Measurements from ENCODE around the gene UBE2L6. TPM values are rescaled to one million over a fixed set of nuclear protein-coding genes. Genes with fewer than 3 reads are reported as not detected.

UBE2L6 gene
- total and polyA plus RNA-seq, 4 donors, result 18.6 to 97.2 (median 65.1) TPM

DNA sequence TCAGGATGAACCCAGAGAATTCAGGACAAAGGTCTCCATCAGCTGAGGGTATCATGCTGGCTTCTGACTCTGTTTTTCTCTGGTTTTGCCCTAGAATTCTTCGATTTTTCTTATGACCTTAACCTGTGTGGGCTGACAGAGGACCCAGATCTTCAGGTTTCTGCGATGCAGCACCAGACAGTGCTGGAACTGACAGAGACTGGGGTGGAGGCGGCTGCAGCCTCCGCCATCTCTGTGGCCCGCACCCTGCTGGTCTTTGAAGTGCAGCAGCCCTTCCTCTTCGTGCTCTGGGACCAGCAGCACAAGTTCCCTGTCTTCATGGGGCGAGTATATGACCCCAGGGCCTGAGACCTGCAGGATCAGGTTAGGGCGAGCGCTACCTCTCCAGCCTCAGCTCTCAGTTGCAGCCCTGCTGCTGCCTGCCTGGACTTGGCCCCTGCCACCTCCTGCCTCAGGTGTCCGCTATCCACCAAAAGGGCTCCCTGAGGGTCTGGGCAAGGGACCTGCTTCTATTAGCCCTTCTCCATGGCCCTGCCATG is 46.8 kb upstream of the UBE2L6 start:
- TF ChIP-seq HNF4G (IDR thresholded peaks at IDR 0.05) (no peak), HNF4A (conservative IDR thresholded peaks at IDR 0.05) (peak in 1 of 2 donors; percentile 7), NR2F2 (IDR thresholded peaks at IDR 0.05) (no peak), TAF1 (conservative IDR thresholded peaks at IDR 0.05) (no peak), RXRA (IDR thresholded peaks at IDR 0.05) (peak in 1 of 2 donors; percentile 20)

DNA sequence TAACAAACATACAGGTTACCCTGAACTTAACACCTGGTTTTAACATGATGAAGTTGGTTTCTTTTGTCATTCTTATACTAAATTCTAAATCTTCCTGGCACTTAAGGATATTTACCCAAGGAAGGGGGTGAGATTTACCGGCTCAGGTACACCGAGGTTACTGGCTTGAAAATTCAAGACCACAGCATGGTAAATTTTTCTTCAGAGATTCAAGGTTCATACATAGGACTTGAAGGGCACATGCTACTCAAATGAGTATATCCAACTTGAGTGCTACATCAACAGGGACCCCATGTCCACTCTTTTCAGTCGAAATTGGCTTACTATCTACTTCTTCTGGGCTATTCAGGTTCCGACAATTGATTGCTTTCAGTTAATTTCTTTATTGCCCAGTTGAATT is 42.7 kb upstream of the UBE2L6 start:
- peaks cover 6 to 53% (median 43%) of the 10 kb centered on the region in 4 donors for H3K4me1 ChIP-seq (ENCODE audit: control insufficient read depth in 4 of 4, insufficient read depth in 4 of 4, low read length in 3 of 4)
- no peaks in the 10 kb centered on the region for H3K27me3 ChIP-seq (ENCODE audit: control insufficient read depth in 4 of 4, insufficient read depth in 4 of 4, low read length in 3 of 4)
- TF ChIP-seq YY1 (IDR thresholded peaks at IDR 0.05), result no peak
- no peak for TF ChIP-seq RXRA (IDR thresholded peaks at IDR 0.05)
- TF ChIP-seq, protein P1, sequence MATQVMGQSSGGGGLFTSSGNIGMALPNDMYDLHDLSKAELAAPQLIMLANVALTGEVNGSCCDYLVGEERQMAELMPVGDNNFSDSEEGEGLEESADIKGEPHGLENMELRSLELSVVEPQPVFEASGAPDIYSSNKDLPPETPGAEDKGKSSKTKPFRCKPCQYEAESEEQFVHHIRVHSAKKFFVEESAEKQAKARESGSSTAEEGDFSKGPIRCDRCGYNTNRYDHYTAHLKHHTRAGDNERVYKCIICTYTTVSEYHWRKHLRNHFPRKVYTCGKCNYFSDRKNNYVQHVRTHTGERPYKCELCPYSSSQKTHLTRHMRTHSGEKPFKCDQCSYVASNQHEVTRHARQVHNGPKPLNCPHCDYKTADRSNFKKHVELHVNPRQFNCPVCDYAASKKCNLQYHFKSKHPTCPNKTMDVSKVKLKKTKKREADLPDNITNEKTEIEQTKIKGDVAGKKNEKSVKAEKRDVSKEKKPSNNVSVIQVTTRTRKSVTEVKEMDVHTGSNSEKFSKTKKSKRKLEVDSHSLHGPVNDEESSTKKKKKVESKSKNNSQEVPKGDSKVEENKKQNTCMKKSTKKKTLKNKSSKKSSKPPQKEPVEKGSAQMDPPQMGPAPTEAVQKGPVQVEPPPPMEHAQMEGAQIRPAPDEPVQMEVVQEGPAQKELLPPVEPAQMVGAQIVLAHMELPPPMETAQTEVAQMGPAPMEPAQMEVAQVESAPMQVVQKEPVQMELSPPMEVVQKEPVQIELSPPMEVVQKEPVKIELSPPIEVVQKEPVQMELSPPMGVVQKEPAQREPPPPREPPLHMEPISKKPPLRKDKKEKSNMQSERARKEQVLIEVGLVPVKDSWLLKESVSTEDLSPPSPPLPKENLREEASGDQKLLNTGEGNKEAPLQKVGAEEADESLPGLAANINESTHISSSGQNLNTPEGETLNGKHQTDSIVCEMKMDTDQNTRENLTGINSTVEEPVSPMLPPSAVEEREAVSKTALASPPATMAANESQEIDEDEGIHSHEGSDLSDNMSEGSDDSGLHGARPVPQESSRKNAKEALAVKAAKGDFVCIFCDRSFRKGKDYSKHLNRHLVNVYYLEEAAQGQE (IDR thresholded peaks at IDR 0.05), result no peak
- TF ChIP-seq NR2F2 (IDR thresholded peaks at IDR 0.05), result no peak
- TF ChIP-seq, protein P2, sequence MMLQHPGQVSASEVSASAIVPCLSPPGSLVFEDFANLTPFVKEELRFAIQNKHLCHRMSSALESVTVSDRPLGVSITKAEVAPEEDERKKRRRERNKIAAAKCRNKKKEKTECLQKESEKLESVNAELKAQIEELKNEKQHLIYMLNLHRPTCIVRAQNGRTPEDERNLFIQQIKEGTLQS (IDR thresholded peaks at IDR 0.05), result no peak
- H3K36me3 ChIP-seq (ENCODE audit: control insufficient read depth in 4 of 4, insufficient read depth in 3 of 4, low read depth in 1 of 4, low read length in 3 of 4), result peaks cover 27 to 75% (median 59%) of the 10 kb centered on the region in 4 donors
- H3K9ac ChIP-seq (ENCODE audit: low read depth in 1 of 2, low read length in 2 of 2), result no peak overlapping the region
- H3K4me3 ChIP-seq (ENCODE audit: low read depth in 1 of 3, low read length in 3 of 3), result no peak overlapping the region
- DNase-seq (ENCODE audit: low spot score), result no peak
- 95% methylated on average over 4 of the region's 4 CpGs for WGBS
- H3K27ac ChIP-seq (ENCODE audit: low read depth in 1 of 2, low read length in 2 of 2), result no peak overlapping the region
- no peaks in the 10 kb centered on the region for H3K9me3 ChIP-seq (ENCODE audit: control insufficient read depth in 4 of 4, low read length in 3 of 4)

More for the DNA sequence above, 46.8 kb upstream of the UBE2L6 start:
- H3K27ac ChIP-seq (ENCODE audit: low read depth in 1 of 2, low read length in 2 of 2), result peak overlapping the region in 1 of 2 donors; percentile 33
- no peak for DNase-seq (ENCODE audit: low spot score)
- WGBS, result 85% methylated on average over 10 of the region's 10 CpGs
- no peak overlapping the region for H3K4me3 ChIP-seq (ENCODE audit: low read depth in 1 of 3, low read length in 3 of 3)
- peaks cover 18 to 53% (median 41%) of the 10 kb centered on the region in 4 donors for H3K36me3 ChIP-seq (ENCODE audit: control insufficient read depth in 4 of 4, insufficient read depth in 3 of 4, low read depth in 1 of 4, low read length in 3 of 4)
- peaks cover 11 to 71% (median 67%) of the 10 kb centered on the region in 4 donors for H3K4me1 ChIP-seq (ENCODE audit: control insufficient read depth in 4 of 4, insufficient read depth in 4 of 4, low read length in 3 of 4)
- no peaks in the 10 kb centered on the region for H3K27me3 ChIP-seq (ENCODE audit: control insufficient read depth in 4 of 4, insufficient read depth in 4 of 4, low read length in 3 of 4)
- no peaks in the 10 kb centered on the region for H3K9me3 ChIP-seq (ENCODE audit: control insufficient read depth in 4 of 4, low read length in 3 of 4)
- no peak overlapping the region for H3K9ac ChIP-seq (ENCODE audit: low read depth in 1 of 2, low read length in 2 of 2)

DNA sequence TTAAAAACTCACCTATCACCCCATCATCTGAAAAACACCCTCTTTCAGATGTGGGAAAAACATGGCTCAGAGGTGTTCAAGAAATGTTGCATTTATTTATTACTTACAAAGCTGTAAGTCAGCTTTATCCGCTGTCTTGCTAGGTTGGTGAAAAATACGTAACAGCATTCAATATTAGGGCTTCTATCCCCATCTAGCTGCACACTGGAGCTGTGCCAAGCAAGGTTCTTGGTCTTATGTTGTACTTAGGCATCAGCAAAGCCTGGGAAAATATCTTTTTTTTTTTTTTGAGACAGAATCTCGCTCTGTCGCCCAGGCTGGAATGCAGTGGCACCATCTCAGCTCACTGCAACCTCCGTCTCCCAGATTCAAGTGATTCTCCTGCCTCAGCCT is 37.6 kb upstream of the UBE2L6 start:
- H3K9me3 ChIP-seq (ENCODE audit: control insufficient read depth in 4 of 4, low read length in 3 of 4), result no peaks in the 10 kb centered on the region
- no peak overlapping the region for H3K9ac ChIP-seq (ENCODE audit: low read depth in 1 of 2, low read length in 2 of 2)
- no peaks in the 10 kb centered on the region for H3K27me3 ChIP-seq (ENCODE audit: control insufficient read depth in 4 of 4, insufficient read depth in 4 of 4, low read length in 3 of 4)
- no peak overlapping the region for H3K4me3 ChIP-seq (ENCODE audit: low read depth in 1 of 3, low read length in 3 of 3)
- peaks cover 4 to 23% (median 11%) of the 10 kb centered on the region in 4 donors for H3K4me1 ChIP-seq (ENCODE audit: control insufficient read depth in 4 of 4, insufficient read depth in 4 of 4, low read length in 3 of 4)
- TF ChIP-seq GABPA (IDR thresholded peaks at IDR 0.05 in 1 of 2, conservative IDR thresholded peaks at IDR 0.05 in 1 of 2), result no peak
- H3K27ac ChIP-seq (ENCODE audit: low read depth in 1 of 2, low read length in 2 of 2), result no peak overlapping the region
- WGBS, result 95% methylated on average over 5 of the region's 5 CpGs
- DNase-seq (ENCODE audit: low spot score), result no peak
- peaks cover 16 to 46% (median 39%) of the 10 kb centered on the region in 4 donors for H3K36me3 ChIP-seq (ENCODE audit: control insufficient read depth in 4 of 4, insufficient read depth in 3 of 4, low read depth in 1 of 4, low read length in 3 of 4)

All from liver (tissue), 9 donors.